Suppressor macrophage treated with lipopolysaccharide for 1 hour (primary cell): ENCODE measurements around the gene COL11A2.
"Not testable (repeated sequence)": the region's sequence is repeated elsewhere in the genome, so short reads cannot be mapped to it uniquely, and the experiment has no call there.

Source experiments
- DNase-seq, 3 donors: peaks; one replicate each; pipeline ENCODE4 v3.0.0-alpha.2; 2020 to 2022

Gene COL11A2

DNA sequence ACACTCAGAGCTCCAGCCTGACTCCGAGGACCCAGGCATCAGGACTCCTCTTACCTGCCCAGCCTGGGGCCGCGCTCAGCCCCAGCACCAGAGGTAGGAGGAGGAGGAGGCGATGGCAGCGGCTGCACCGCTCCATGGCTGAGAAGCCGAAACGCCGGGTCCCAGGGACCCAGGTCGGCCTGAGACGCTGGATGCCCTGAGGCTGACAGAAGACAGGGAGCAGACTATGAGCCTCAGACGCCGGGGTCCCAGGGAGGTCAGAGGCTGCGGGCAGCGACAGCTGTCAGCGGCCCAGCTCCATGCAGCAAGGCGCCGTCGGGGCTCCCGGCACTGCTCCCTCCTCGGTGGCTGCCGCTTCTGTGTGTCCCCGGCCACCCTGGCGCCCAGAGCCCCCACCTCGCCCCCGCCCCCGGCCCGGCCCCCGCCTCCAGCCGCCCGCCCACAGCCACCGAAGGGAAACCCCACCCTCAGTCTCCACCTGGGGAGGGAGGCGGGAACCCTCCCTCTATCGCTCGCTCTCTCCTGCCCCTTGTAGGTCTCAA is at the start of gene COL11A2:
TSS of gene COL11A2 (minus strand) at position 363 of the 542 bp plus-strand sequence. CDS start at position 136, 227 bp downstream.
- DNase-seq: no peak

DNA sequence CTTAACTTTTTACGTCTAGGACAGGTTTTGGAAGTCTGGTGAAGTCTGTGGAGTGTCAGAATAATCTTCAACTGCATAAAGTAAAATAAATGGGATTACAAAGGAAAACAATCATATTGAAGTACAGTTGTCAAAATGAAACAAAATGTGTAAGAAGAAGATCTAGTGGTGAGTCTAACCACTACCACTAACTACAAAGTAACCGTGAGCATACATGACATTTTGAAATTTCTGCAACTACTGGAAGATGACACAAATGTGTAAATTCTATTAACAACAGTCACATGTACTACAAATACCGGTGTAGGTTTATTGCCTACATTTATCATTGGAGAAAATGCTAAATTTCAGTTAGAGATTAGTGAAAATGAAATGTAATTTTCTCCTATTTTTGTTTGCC is 49.7 kb upstream of the COL11A2 start:
- no peak for DNase-seq

GRCh38 chr6:33237741-33238140 is 45.5 kb upstream of the COL11A2 start:
- DNase-seq: no peak

- no peak for DNase-seq
These were observed 44.6 kb upstream of the COL11A2 start for GRCh38 chr6:33236852-33237251.

DNA sequence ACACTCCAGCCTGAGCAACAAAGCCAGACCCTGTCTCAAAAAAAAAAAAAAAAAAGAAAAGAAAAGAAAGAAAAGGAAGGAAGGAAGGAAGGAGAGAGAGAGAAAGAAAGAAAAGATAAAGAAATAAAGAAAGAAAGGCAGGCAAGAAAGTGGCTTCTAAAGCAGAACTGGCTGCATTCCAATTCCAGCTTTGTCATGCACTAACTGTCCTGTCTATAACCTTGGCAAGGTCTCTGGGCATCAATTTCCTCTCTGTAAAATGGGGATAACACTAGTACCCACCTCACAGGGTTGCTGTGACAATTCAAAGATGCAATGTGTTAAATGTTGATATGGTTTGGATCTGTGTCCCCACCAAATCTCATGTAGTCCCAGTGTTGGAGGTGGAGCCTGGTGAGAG is 44.1 kb upstream of the COL11A2 start:
- no peak for DNase-seq

DNA sequence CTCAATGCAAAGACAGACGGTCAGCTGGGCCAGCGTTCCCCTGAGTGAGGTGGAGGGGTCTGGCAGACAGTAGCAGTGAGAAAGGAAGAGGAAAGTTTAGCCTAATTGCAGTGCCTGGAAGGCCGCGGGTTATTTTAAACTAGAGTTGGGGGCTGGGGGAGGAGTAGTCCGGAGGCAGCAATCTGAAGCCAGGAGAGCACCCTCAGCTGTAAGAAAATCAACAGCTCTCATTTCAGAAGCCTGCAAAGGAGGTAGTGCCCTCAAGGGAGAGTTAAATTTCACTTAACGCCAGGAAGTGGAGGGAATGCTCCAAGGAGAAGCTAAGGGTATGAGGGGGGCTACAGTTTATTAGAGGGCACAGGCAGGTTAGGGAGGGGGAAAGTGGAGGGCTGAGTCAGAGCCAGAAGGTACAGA is 43.0 kb upstream of the COL11A2 start:
- DNase-seq: no peak

DNA sequence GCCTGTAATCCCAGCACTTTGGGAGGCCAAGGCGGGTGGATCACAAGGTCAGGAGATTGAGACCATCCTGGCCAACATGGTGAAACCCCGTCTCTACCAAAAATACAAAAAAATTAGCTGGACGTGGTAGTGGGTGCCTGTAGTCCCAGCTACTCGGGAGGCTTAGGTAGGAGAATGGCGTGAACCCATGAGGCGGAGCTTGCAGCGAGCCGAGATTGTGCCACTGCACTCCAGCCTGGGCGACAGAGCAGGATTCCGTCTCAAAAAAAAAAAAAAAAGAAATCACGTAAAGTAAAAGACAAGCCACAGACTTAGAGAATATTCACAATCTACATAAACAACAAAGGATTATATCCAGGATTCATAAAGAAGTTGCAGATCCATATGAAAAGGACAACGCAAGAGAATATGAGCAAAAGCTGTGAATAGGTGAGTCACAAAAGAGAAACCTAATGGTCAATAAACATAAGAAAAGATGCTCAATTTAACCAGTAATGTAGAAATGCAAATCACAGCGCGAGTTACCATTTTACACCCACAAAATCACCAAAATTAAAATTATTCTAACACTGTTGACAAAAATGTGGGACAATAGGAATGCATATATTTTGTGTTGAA is 34.3 kb upstream of the COL11A2 start:
- not testable (repeated sequence) for DNase-seq

- no peak for DNase-seq
These were observed 25.4 kb upstream of the COL11A2 start for GRCh38 chr6:33217681-33218080.

DNA sequence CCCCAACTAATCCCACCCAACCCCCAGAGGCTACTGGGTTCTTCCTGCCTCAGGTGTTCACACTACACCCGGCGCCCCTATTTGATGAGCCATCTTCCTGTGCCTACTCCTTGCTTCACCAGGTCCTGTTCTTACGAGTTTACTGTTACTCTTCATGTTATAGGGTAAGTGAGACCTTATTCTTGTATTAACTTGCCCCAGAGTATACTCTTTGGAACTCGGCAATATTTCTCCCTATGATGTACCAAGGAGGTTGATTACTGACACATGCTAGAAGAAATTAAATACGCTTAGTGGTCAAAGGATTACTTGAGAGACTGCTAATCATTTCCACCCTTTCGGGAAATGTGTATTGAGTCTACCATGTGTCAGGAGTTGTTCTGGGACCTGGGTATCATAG is 25.0 kb upstream of the COL11A2 start:
- no peak for DNase-seq

- DNase-seq: no peak
These were observed 23.9 kb upstream of the COL11A2 start for GRCh38 chr6:33216117-33216649.

GRCh38 chr6:33215271-33216116 is 23.2 kb upstream of the COL11A2 start:
- no peak for DNase-seq

GRCh38 chr6:33213989-33214335 is 21.7 kb upstream of the COL11A2 start:
- no peak for DNase-seq

- DNase-seq: peak; percentile 32 to 54 (median 40)
These were observed 21.1 kb upstream of the COL11A2 start for GRCh38 chr6:33213166-33213988.

- peak in 1 of 3 donors; percentile 44 for DNase-seq
These were observed 20.5 kb upstream of the COL11A2 start for GRCh38 chr6:33212857-33213165.

GRCh38 chr6:33211666-33212422 is 19.6 kb upstream of the COL11A2 start:
- no peak for DNase-seq

GRCh38 chr6:33211136-33211535 is 18.9 kb upstream of the COL11A2 start:
- no peak for DNase-seq

- no peak for DNase-seq
These were observed 17.6 kb upstream of the COL11A2 start for GRCh38 chr6:33209856-33210255.

- DNase-seq: peak; percentile 90 to 97 (median 96)
These were observed 16.1 kb upstream of the COL11A2 start, which contains the start of gene RING1 for GRCh38 chr6:33208091-33208967. Gene RING1 (plus strand): TSS chr6:33208500. CDS start chr6:33208823, 323 bp downstream.

DNA sequence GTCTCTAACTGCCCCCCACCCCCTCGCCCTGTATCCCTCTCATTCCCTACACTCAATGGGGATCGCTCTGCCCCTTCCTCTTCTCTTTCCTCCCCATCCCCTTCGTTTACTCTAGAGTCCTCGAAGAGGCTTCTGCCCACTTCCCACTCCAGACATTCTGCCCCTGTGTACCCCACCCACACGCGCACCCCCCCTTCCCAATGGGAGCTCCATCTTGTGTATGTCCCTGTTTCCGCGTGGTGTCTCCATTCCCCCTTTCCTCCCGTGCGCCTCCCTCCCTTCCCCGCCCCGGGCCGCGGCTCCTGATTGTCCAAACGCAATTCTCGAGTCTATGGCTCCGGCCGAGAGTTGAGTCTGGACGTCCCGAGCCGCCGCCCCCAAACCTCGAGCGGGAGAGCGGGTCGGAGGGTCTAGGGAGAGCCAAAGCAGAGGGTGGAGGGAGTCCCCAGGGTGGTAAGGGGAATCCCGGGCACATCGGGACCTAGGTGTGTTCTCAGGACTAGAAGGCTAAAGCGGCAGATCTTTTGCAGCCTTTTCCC is 15.4 kb upstream of the COL11A2 start:
- DNase-seq: peak; percentile 36 to 59 (median 37)

DNA sequence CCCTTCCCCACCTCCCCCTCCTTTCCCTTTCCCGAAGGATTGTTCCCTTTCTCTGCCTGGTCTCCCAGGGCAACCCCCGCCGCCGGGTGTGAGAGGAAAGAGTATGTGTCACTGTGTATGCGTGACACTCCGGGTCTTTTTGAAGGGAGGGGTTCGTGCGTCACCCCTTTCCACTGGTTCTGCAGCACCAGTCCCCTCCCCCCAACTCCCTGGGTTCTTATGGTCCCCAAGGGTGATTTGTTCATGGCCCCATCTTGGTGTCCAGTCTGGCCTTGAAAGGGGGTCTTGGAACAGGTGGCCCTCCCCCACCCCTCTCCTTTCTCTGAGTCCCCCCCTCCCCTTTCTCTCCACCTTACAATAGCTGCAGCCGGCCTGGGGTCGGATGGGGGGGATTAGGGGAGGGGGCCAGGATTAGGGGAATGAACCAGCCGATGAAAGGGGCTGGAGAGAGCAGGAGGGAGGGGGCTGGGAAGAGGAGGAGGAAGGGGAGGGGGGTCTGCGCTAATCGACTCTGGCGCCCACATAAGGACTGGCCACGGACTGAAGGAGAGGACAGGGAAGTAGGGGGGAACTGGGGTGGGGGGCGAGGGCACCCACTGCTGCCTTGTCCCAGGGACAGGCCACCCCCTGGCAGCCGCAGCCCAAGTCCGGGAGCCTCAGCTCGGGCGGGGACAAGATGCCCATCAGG is 14.7 kb upstream of the COL11A2 start:
- peak in 2 of 3 donors; percentile 41 to 42 for DNase-seq
